Stimulated activated CD8-positive, alpha-beta memory T cell treated with anti-CD3 and anti-CD28 coated beads, Interleukin-7, amount 100 ng/mL, for 24 hours (primary cell): ENCODE measurements around the gene DSCAML1.
A peak's percentile ranks its signal among the peaks of the same experiment; 100 is the strongest.

Experiments
- DNase-seq: peaks from one replicate; pipeline ENCODE4 v3.0.0-alpha.2; 2020; ENCODE audit warnings: low read depth

DSCAML1 gene

GRCh38 chr11:117442049-117442868, 354.8 kb downstream of the DSCAML1 start:
- no peak for DNase-seq

- no peak for DNase-seq
Measured at GRCh38 chr11:117441146-117441975, 355.7 kb downstream of the DSCAML1 start.

GRCh38 chr11:117440258-117440657, 356.8 kb downstream of the DSCAML1 start:
- no peak for DNase-seq

- no peak for DNase-seq
Measured at GRCh38 chr11:117439256-117439655, 357.8 kb downstream of the DSCAML1 start.

- DNase-seq = no peak
Measured at GRCh38 chr11:117438371-117439000, 358.5 kb downstream of the DSCAML1 start.

GRCh38 chr11:117437791-117438130, 359.3 kb downstream of the DSCAML1 start:
- no peak for DNase-seq

GRCh38 chr11:117437041-117437790, 359.8 kb downstream of the DSCAML1 start:
- no peak for DNase-seq

GRCh38 chr11:117435326-117435725, 361.7 kb downstream of the DSCAML1 start:
- DNase-seq = no peak

- DNase-seq = no peak
Measured at GRCh38 chr11:117434481-117434880, 362.5 kb downstream of the DSCAML1 start.

GRCh38 chr11:117433717-117434116, 363.3 kb downstream of the DSCAML1 start:
- DNase-seq = no peak

GRCh38 chr11:117431436-117431835, 365.6 kb downstream of the DSCAML1 start:
- DNase-seq = no peak

GRCh38 chr11:117430293-117430955, 366.6 kb downstream of the DSCAML1 start:
- no peak for DNase-seq

GRCh38 chr11:117428856-117429229, 368.2 kb downstream of the DSCAML1 start:
- no peak for DNase-seq

GRCh38 chr11:117428186-117428855, 368.7 kb downstream of the DSCAML1 start:
- no peak for DNase-seq

GRCh38 chr11:117427356-117427874, 369.6 kb downstream of the DSCAML1 start:
- no peak for DNase-seq

- no peak for DNase-seq
Measured at GRCh38 chr11:117426941-117427340, 370.1 kb downstream of the DSCAML1 start.

GRCh38 chr11:117426297-117426685, 370.7 kb downstream of the DSCAML1 start:
- DNase-seq = peak; percentile 61

- no peak for DNase-seq
Measured at GRCh38 chr11:117425679-117426296, 371.2 kb downstream of the DSCAML1 start.

- no peak for DNase-seq
Measured at GRCh38 chr11:117424781-117425180, 372.2 kb downstream of the DSCAML1 start.

- DNase-seq = no peak
Measured at GRCh38 chr11:117423046-117423575, 373.9 kb downstream of the DSCAML1 start.
